Measurements from ENCODE around the gene SLC39A9.
"Not testable (repeated sequence)": the region's sequence is repeated elsewhere in the genome, so short reads cannot be mapped to it uniquely, and the experiment has no call there.

SLC39A9 gene

GRCh38 chr14:69366069-69366468 lies 32.4 kb upstream of the SLC39A9 start:
- no peak for DNase-seq (ENCODE audit: low read depth)
- no peak overlapping the region for H3K4me3 ChIP-seq (ENCODE audit: low read depth, low read length)

- DNase-seq (ENCODE audit: low read depth), result no peak
- no peak overlapping the region for H3K4me3 ChIP-seq (ENCODE audit: low read depth, low read length)
Observed at GRCh38 chr14:69366761-69367160, 31.7 kb upstream of the SLC39A9 start.

DNA sequence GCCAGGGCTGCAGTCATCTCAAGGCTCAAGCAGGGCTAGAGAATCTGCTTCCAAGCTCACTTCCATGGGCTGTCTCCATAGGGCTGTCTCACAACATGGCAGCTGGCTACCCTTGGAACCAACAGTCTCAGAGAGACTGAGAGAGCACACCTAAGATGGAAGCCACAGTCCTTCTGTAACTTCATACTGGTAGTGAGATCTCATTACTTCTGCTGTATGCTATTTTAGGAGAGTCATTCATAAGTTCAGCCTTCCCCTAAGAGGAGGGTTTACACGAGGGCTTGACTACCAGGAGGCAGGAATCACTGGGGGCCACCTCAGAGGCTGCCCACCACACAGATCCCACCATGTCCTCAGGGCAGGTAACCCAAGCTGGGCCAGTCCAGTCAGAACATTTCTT lies 30.1 kb upstream of the SLC39A9 start:
- no peak overlapping the region for H3K4me3 ChIP-seq (ENCODE audit: low read depth, low read length)
- DNase-seq (ENCODE audit: low read depth), result no peak

GRCh38 chr14:69370061-69370460 lies 28.4 kb upstream of the SLC39A9 start:
- no peak overlapping the region for H3K4me3 ChIP-seq (ENCODE audit: low read depth, low read length)
- no peak for DNase-seq (ENCODE audit: low read depth)

GRCh38 chr14:69372146-69372545 lies 26.3 kb upstream of the SLC39A9 start:
- DNase-seq (ENCODE audit: low read depth), result no peak
- H3K4me3 ChIP-seq (ENCODE audit: low read depth, low read length), result no peak overlapping the region

DNA sequence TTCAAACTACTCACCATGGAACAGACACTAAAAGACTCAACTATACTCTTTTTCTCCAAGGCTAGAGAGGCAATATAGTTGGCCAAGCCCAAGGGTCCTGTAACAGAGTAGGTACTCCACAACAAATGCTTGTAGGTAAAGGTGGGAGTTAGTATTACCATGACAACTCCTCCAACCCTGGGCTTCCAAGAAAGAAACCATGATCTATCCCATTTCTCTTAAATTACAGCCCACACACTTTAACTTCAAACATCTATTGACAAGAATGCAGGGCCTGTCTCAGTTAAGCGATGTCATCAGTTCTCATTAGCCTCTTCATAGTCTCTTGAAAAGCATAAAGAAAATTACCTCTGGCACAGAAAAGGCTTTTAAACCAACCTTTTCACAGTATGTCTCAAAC lies 25.4 kb upstream of the SLC39A9 start:
- no peak for DNase-seq (ENCODE audit: low read depth)
- no peak overlapping the region for H3K4me3 ChIP-seq (ENCODE audit: low read depth, low read length)

DNA sequence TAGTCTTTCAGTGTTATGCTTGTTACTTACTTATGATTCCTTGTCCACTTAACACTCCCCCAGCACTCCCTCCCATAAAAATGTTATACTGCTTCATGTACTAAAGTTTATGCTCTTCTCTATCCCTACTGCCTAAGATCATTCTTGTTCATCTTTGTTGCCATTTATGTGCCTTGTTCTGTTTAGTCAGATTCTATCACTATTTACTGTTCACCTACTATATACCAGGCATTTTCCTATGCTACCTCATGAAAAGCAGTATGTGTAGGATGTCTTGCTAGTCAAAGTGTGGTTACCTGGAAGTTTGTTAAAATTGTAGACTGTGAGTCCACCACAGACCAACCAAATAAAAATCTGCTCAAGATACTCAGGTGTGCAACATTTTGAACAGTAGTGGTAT lies 24.3 kb upstream of the SLC39A9 start:
- no peak for DNase-seq (ENCODE audit: low read depth)
- no peak overlapping the region for H3K4me3 ChIP-seq (ENCODE audit: low read depth, low read length)

DNA sequence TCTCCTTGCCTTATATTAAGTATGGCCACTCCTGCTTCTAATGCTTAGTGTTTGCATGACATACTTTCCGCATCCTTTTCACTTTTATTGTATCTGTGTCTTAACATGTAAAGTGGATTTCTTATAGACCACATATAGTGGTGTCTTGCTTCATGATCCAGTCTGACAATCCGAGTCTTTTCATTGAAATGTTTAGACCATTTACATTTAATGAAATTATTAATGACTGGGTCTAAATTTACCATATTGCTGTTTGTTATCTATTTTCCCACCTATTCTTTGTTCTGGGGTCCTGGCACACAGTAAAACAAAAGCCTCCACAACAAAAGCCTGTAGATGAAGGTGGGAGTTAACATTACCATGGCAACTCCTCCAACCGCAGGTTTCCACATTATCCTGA lies 23.3 kb upstream of the SLC39A9 start:
- DNase-seq (ENCODE audit: low read depth), result no peak
- no peak overlapping the region for H3K4me3 ChIP-seq (ENCODE audit: low read depth, low read length)

GRCh38 chr14:69375722-69376121 lies 22.8 kb upstream of the SLC39A9 start:
- H3K4me3 ChIP-seq (ENCODE audit: low read depth, low read length), result no peak overlapping the region
- DNase-seq (ENCODE audit: low read depth), result no peak

- DNase-seq (ENCODE audit: low read depth), result peak; percentile 77
Observed at GRCh38 chr14:69376439-69376838, 22.1 kb upstream of the SLC39A9 start.

GRCh38 chr14:69378274-69378673 lies 20.2 kb upstream of the SLC39A9 start:
- H3K4me3 ChIP-seq (ENCODE audit: low read depth, low read length), result no peak overlapping the region
- no peak for DNase-seq (ENCODE audit: low read depth)

More at GRCh38 chr14:69376439-69376838, 22.1 kb upstream of the SLC39A9 start:
- H3K4me3 ChIP-seq (ENCODE audit: low read depth, low read length), result no peak overlapping the region

DNA sequence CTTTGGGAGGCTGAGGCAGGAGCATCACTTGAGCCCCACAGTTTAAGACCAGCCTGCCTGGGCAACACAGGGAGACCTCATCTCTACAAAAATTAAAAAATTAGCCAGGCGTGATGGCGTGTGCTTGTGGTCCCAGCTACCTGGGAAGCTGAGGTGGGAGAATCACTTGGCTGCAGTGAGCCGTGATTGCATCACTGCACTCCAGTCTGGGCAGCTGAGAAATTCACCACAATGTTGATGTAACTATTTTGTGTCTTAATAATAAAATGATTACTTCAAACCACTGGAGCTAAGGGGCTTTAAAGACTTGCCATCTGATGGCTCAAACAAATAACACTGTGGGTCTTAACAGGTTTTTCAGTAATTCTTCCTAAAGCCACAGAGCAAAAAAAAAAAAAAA lies 11.2 kb upstream of the SLC39A9 start:
- H3K4me3 ChIP-seq (ENCODE audit: low read depth, low read length), result no peak overlapping the region
- DNase-seq (ENCODE audit: low read depth), result no peak

DNA sequence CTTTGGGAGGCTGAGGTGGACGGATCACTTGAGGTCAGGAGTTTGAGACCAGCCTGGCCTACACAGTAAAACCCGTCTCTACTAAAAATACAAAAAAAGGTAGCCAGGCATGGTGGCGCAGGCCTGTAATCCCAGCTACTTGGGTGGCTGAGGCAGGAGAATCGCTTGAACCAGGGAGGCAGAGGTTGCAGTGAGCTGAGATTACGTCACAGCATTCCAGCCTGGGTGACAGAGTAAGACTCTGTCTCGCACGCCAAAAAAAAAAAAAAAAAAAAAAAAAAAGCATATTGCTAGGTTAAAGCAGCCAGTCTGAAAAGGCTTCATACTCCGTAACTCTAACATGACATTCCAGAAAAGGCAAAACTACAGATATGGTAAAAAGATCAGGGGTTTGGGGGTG lies 7.1 kb upstream of the SLC39A9 start:
- not testable (repeated sequence) for DNase-seq (ENCODE audit: low read depth); H3K4me3 ChIP-seq (ENCODE audit: low read depth, low read length)

DNA sequence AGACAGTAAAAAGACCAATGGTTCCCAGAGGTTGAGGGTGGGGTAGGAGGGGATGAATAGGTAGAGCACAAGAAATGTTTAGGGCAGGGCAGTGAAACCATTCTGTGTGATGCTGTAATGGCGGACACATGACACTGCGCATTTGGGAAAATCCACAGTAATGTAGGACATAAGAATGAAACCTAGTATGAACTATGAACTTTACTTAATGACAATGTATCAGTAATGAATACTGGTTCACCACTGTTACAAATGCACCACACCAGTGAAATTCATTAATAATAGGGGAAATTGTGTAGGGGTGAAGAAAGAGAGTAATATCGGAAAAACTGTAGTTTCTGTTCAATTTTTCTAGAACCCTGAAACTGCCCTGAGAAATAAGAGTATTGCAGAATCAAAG lies 6.0 kb upstream of the SLC39A9 start:
- no peak overlapping the region for H3K4me3 ChIP-seq (ENCODE audit: low read depth, low read length)
- DNase-seq (ENCODE audit: low read depth), result no peak

GRCh38 chr14:69395929-69396328 lies 2.6 kb upstream of the SLC39A9 start:
- no peak overlapping the region for H3K4me3 ChIP-seq (ENCODE audit: low read depth, low read length)
- DNase-seq (ENCODE audit: low read depth), result no peak

DNA sequence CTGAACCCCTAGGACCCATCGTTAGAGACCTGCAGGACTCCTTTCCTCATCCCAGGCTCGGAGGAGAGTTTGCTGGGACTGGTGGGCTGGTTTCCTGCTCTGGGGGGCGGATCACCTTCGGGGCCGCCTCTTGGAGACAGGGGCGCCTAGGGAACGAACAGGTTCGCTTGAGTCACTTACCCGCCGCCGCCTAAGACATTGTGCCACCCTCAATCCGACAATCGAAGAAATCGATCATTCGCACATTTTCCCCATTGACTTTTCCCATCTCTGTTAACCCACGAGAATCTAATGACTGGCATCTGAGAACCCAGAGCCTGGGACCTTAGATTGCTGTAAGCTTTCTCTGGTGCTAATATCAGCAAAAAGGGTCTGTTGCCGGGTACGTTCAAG lies 322 bp downstream of the SLC39A9 start:
- peak overlapping the region; percentile 82 for H3K4me3 ChIP-seq (ENCODE audit: low read depth, low read length)
- no peak for DNase-seq (ENCODE audit: low read depth)

DNA sequence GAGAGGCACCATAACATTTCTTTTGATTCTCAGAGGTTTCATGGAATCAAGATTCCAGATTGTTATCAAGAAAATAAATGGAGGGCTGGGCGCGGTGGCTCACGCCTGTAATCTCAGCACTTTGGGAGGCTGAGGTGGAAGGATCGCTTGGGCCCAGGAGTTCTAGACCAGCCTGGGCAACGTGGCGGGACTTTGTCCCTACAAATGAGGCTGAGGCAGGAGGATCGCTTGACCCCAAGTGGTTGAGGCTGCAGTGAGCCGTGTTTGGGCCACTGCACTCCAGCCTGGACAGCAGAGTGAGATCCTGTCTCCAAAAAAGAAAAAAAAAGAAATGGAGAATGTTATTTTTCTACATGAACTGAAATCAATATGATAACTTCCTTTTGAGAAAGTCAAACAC lies 1.3 kb downstream of the SLC39A9 start:
- DNase-seq (ENCODE audit: low read depth), result no peak
- peak overlapping the region; percentile 82 for H3K4me3 ChIP-seq (ENCODE audit: low read depth, low read length)

DNA sequence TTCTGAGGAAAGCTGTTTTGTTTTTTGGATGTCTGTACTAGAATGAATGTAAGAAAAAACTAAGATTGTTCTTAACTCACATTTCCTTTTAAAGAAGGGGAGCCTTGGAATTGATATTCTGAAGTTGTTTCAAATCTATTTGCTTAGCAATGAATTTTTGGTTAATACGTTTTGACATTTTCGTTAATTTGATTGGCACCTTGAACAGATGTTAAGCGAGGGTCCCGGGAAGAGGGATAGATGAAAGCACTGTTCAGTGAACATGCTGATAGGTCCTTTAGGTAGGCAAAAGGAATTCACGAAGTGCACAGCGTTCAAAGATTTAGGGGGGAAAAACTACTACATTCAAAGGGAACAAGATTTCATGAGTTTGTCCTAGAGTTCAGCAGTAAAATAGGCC lies 1.7 kb downstream of the SLC39A9 start:
- DNase-seq (ENCODE audit: low read depth), result no peak
- peak overlapping the region; percentile 82 for H3K4me3 ChIP-seq (ENCODE audit: low read depth, low read length)

DNA sequence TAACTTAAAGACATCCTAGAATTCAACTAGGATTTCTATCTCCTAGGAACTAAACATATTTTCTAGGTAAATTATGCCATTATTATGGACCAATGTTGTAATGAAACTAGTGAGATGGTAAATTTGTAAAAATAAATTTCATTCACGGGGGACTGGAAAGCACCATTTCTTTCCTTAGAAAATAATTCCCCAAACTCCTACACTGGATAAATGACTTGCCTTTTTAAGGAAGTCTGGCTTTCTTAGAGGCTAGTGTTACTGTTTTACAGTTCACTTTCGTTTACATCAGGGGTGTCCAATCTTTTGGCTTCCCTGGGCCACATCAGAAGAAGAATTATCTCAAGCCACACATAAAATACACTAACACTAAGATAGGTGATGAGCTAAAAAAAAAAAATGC lies 3.3 kb downstream of the SLC39A9 start:
- no peak overlapping the region for H3K4me3 ChIP-seq (ENCODE audit: low read depth, low read length)

DNA sequence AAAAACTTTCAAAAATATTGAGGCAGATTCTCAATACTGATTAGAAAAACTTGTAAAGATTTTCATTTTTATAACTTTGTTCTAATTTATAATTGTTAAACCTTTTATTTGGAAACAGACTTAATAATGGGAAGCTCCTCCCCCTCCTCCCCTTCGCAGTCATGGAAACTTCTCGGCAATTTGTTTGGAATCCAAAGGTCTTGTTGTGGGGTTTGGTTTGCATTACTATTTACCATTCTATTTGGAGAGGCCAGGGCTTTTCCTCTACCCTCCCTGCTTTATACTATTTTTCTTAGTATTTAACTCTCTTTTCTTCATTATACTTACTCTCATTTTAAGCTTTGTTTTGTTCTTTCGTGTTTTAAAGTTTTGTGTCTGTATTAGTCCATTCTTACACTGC lies 6.0 kb downstream of the SLC39A9 start:
- no peak overlapping the region for H3K4me3 ChIP-seq (ENCODE audit: low read depth, low read length)
- no peak for DNase-seq (ENCODE audit: low read depth)

More for the DNA sequence above, 3.3 kb downstream of the SLC39A9 start:
- no peak for DNase-seq (ENCODE audit: low read depth)

GRCh38 chr14:69404883-69405282 lies 6.4 kb downstream of the SLC39A9 start:
- no peak overlapping the region for H3K4me3 ChIP-seq (ENCODE audit: low read depth, low read length)
- no peak for DNase-seq (ENCODE audit: low read depth)

DNA sequence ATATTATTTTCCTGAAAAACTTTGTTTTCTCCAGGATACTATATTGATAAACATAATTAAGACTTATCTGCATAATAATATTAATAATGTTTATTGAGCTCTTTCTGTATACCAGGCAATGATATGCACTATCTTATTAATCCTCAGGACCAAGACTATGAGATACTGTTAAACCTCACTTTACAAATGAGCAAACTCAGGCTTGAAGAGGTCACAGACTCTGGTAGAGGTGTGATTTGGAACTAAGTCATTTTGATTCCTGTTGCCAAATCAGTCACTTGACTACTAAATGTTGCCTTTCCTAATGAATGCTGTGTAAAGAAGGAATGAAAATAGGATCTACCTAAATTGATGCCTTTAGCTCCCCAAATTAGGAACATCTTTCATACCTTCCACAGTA lies 7.3 kb downstream of the SLC39A9 start:
- no peak overlapping the region for H3K4me3 ChIP-seq (ENCODE audit: low read depth, low read length)
- DNase-seq (ENCODE audit: low read depth), result no peak

All from skeletal muscle cell (primary cell).